T-helper 2 cell treated with Interferon-gamma antibody and Interleukin-4, amounts not matched to agents 100 ng/mL and 5 ng/mL, for 36 hours (primary cell): ENCODE data around the gene GGT1. TPM values are rescaled to one million over a fixed set of nuclear protein-coding genes. Genes with fewer than 3 reads are reported as not detected.
"Not testable (repeated sequence)": the region's sequence is repeated elsewhere in the genome, so short reads cannot be mapped to it uniquely, and the experiment has no call there.

ENCODE experiments used
- intact Hi-C: fragments of 100-400 bp; cut with micrococcal nuclease; formaldehyde crosslinking; loops from one replicate; pipeline ENCODE4 v1.15.1; 2023
- total RNA-seq: library from RNA; stranded (reverse); gene quantifications from 2 replicates; pipeline ENCODE4 v1.2.3, GENCODE V29; 2022

The GGT1 gene
- total RNA-seq, 1 donor from 2014 or later: 47.1 TPM

DNA sequence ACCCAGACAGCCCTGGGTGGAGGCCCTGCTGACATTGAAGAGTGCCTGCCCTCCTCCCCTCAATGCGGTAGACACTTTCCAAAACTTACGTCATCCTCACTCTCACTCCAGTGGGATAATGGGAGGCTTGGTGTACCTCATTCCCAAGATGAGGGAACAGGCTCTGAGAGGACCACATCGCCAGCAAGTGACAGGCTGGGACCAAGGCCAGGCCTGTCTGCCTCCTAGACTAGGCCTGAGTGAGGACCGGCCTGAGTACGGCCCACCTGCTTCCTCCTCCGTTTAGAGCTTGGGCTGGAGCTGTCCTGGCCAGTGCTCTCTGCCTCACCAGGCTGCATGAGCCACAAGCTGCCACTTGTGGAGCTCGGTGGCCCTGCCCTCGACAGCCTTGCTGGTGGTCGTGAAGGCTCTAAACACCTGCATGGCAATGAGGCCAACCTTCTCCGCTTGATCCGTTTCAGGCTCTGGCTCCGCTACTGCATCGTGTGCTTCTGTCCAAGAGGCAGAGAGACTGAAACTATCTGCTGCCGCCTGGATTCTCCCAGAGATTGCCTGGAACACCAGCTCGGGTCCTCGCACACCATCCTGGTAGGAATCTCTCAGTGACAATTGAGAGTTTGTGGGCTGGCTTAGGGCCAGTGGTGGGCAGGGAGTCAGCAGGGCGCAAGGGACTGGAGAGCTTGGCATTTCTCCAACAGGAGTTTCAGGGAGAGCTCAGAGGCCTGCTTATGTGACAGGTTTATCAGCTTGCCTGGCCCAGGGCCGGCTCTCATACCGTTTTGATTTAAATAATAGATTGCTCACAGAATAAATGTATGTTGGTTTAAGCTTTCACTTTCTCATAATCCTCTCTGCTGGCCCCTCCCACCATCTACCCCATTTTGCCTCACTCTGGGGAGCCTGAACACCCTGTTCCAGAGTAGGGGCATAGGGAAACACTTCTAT, 19.5 kb upstream of the GGT1 start:
- intact Hi-C loops: no loop called here

- intact Hi-C loops: no loop called here
Measured at GRCh38 chr22:24584166-24584790, 18.7 kb upstream of the GGT1 start.

DNA sequence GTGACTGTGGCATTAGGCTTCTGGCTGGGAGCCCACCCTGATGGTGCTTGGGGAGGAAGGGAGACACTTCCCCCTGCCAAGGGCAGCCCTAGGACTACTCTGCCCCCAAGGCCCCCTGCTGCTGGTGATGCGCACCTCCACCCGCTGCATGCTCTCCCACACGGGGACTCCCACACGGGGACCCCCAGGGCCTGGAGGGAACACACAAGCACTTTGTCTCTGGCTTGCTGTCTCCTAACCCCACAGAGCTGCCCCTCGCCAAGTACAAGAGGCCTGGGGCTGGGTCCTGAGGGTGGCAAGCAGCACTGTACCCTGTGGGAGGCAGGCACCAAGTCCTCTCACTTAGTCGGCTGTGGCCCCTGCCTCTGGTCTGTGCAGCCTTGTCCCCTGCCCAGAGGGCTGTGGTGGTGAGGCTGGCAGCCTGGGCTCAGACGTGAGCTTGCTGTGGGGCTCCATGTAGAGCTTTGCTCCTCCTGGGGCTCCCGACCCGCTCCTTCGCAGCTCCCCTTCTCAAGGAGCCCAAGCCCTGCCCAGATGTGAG, 18.1 kb upstream of the GGT1 start:
- intact Hi-C loops: no loop called here

DNA sequence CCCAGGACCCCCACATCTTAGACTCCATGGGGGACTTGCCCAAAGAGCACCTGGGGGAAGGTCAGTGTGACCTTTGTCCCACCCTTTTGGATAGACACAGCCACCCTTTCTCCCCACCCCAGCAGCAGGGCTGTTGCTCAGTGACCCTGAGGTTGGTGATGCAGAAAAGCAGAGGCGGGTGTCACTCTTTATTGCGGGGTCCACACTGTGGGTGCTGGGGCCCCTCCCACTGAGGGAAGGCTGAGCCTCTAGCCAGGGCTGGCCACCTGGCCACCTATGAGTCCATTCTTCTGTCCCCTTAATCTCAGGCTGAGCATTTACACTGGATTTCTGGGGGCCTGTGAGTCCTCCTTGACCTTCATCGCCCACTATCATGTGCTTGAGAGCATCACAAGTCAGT, 17.5 kb upstream of the GGT1 start:
- intact Hi-C loops: no loop called here

- intact Hi-C loops: no loop called here
Measured at GRCh38 chr22:24585927-24586546, 17.0 kb upstream of the GGT1 start.

- intact Hi-C loops: no loop called here
Measured at GRCh38 chr22:24587251-24587650, 15.7 kb upstream of the GGT1 start.

GRCh38 chr22:24587948-24588347, 15.0 kb upstream of the GGT1 start:
- intact Hi-C loops: no loop called here

DNA sequence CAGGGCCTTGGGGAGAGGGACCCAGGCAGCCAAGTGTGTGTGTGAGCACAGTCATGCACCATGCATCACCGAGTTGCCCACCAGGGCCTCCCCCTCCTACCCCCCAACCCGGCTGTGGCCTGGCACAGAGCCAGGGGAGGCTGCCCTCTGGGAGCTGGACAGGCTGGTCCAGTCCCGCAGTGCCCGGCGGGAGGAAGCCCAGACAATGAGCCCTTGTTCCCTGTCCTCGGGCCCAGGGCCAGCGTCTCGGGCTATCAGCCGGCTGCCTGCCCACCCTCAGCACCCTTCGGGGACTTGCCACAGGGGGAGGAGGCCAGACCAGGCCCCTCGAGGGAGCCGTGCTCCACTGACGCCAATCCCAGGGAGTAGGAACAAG, 14.6 kb upstream of the GGT1 start:
- intact Hi-C loops: no loop called here

DNA sequence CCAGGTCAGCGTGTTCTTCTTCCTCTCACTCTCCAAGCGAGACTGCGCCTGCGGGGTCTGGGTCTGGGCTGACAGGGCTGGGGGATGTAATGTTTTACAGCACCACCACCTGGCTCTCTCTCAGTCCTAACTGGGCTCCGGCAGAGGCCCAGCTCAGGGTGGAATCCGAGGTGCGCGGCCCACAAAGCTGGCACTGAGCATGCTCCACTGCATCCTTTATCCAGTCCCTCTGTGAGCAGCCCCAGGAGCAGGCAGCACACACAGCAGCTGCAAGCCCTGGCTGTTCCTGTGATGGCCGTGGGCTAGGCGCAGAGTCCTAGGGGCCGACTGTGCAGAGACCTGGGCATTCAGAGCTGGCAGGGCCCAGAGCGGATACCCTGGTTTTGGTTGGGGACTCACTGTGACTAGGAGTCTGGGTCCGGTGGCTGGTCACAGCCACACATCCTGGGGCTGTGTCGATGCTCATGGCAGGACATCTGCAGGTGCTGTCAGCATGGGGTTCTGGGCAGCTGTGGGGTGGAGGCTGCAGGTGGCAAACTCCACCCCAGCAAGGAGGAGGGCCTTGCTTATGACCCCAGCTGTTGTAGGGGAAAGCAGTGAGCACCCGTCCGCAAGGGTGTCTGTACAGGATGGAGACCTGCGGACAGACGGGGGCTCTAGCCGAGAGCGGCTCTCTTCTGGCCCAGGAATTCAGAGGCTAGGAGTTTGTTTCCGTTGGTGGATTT, 14.1 kb upstream of the GGT1 start:
- intact Hi-C loops: no loop called here

DNA sequence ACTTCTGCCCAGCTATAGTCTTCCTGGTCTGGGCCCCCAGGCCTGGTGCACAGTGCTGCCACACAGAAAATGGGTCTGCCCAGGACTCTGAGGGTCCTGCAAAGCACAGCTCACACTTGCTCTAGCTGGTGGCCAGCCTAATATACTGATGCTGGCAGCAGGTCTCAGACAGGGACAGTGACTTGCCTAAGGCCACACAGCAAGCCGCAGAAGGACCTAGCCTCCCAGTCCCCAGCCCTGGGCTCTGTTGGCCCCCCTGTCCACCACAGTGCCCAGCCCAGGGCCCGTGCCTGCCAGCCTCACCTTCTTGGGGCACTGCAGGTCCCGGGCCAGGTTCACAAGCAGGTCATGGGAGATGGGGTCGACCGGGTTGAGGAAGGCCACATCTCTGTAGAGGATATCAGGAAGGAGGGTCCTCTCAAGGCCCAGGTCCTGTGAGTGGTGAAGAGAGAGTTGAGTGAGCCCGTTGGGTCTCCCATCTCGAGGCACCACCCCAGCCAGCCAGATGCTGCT, 13.4 kb upstream of the GGT1 start:
- intact Hi-C loops: no loop called here

- intact Hi-C loops: no loop called here
Measured at GRCh38 chr22:24590596-24591173, 12.3 kb upstream of the GGT1 start.

- intact Hi-C loops: no loop called here
Measured at GRCh38 chr22:24591286-24591830, 11.6 kb upstream of the GGT1 start.

DNA sequence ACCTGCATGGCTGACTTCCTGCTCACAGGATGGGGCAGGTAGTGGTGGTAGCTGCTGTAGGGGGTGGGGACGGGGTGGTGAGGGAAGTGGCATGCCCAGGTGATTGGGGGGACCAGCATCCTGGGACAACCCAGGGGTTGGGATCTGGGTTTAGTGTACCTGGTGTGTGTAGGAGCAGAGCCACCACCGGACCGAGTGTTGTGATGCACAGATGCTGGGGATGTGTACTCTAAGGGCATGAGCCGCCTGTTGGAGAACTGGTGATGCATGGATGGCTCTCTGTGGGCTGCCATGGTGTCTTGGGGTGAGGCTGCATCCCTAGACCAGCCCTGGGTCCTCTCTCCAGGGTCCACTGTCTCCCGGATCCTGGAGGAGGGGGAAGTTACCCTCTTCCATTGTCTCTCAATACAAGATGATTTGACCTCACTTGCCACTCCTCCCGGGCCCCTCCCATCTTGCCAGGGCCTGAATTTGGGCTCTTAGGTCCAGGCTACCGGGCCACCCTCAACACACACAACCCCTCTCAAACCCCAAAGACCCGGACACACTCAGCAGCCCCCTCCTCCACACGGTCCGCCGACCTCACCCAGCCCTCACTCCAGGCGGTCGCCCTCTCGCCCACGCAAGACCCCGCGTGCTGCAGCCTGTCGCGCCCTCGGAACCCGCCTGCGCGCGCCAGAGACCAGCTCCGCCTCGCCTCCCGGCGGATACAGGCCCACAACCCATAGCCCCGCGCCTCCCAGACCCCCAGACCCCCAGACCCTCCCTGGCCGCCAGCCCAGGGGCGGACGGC, 10.7 kb upstream of the GGT1 start:
- intact Hi-C loops: no loop called here

- intact Hi-C loops: no loop called here
Measured at GRCh38 chr22:24592851-24593558, 10.0 kb upstream of the GGT1 start, which contains the start of gene LRRC75B. Gene LRRC75B (minus strand): TSS chr22:24593073. CDS start chr22:24593039, 34 bp downstream.

DNA sequence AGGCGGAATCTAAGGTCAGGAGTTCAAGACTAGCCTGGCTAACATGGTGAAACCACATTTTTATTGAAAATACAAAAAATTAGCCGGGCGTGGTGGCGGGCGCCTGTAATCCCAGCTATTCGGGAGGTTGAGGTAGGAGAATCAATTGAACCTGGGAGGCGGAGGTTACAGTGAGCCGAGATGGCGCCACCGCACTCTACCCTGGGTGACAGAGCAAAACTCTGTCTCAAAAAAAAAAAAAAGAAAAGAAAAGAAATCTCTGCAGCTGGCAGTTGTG, 9.5 kb upstream of the GGT1 start:
- intact Hi-C loops: not testable (repeated sequence)

GRCh38 chr22:24593836-24594568, 9.0 kb upstream of the GGT1 start:
- intact Hi-C loops: no loop called here

DNA sequence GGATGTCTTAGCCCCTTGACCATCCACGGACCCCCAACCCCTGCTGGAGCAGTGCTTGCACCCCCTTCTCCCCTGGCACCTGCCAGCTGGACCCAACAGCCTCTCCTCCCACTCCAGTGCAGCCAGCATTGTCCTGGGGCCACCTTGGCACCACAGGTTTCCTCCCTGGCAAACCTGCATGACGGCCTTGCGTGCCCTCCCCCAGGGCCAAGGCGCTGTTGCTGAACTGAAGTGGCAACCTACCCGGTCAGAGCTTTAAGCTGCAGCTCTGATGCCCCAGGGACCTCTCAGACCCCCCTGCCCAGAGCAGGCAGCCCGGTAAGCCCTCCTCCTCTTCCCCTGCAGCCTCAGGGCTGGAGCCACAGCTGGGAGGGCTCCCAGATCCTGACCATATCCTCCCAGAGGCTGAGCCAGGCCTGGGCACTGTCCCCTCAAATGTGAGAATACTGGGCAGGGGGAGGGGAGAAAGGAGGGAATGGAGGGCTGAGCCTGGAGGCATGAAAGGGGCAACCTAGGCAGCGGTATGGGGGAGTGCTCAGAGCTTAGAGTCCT, 8.3 kb upstream of the GGT1 start:
- intact Hi-C loops: no loop called here

DNA sequence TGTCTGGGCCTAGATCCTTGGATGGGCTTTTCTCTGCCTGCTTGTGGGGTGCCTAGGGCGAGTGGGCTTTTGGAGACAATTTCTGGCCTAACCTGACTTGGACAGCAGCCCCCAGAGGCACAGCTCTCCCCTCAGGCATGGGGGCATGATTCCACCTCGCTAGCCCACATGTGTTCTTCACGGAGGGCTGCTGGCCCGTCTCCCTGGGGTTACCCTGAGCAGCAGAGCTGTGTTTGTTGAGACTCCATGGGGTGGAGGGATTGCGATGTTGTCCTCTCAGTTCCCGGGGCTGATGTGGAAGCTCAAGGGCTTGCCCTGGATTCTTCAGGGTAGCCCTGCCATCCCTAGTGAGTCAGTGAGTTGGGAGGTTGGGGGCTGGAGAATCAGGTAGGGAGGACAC, 7.8 kb upstream of the GGT1 start:
- intact Hi-C loops: no loop called here
